Trophoblast cell (in vitro differentiated cells and primary cell): ENCODE measurements around the gene CACNA2D2.

Experiments used
- DNase-seq, 2 donors: peaks; one replicate each; pipeline ENCODE4 v3.0.0-alpha.2; 2016
- H2AFZ ChIP-seq: 2 replicates; pipeline ENCODE4 v1.6.1; 2013; ENCODE audit warnings: low read length, moderate library complexity, mild to moderate bottlenecking; ENCODE audit not compliant: insufficient read depth, poor library complexity
- H2AK5ac ChIP-seq: 2 replicates; pipeline ENCODE4 v1.6.1; 2013; ENCODE audit warnings: mild to moderate bottlenecking, low read length
- H2BK120ac ChIP-seq: 2 replicates; pipeline ENCODE4 v1.6.1; 2013; ENCODE audit warnings: low read length, mild to moderate bottlenecking, moderate library complexity; ENCODE audit not compliant: insufficient read depth, poor library complexity
- H2BK12ac ChIP-seq: 2 replicates; pipeline ENCODE4 v1.6.1; 2013; ENCODE audit warnings: mild to moderate bottlenecking, low read length, moderate library complexity
- H2BK5ac ChIP-seq: 2 replicates; pipeline ENCODE4 v1.6.1; 2013; ENCODE audit warnings: low read length, low read depth, moderate library complexity, mild to moderate bottlenecking; ENCODE audit not compliant: poor library complexity
- H3K14ac ChIP-seq: 2 replicates; pipeline ENCODE4 v1.6.1; 2013; ENCODE audit warnings: mild to moderate bottlenecking, low read length
- H3K18ac ChIP-seq: 2 replicates; pipeline ENCODE4 v1.6.1; 2013; ENCODE audit warnings: mild to moderate bottlenecking, low read length
- H3K23ac ChIP-seq: 2 replicates; pipeline ENCODE4 v1.6.1; 2013; ENCODE audit warnings: low read length
- H3K27ac ChIP-seq: 2 replicates; pipeline ENCODE4 v1.5.1; 2013; ENCODE audit warnings: low read depth, mild to moderate bottlenecking, inconsistent platforms, low read length, moderate library complexity
- H3K27me3 ChIP-seq: 2 replicates; pipeline ENCODE4 v1.6.1; 2013; ENCODE audit warnings: inconsistent platforms, mild to moderate bottlenecking, low read length, moderate library complexity; ENCODE audit not compliant: insufficient read depth
- H3K36me3 ChIP-seq, 2 experiments: 1 replicate in 1 of 2; 2 replicates in 1 of 2; pipeline ENCODE4 v1.6.1; 2013; ENCODE audit warnings: low read length in 2 of 2, mild to moderate bottlenecking in 2 of 2, moderate library complexity in 1 of 2; ENCODE audit not compliant: insufficient read depth in 2 of 2, control insufficient read depth in 1 of 2
- H3K4ac ChIP-seq: 2 replicates; pipeline ENCODE4 v1.6.1; 2013; ENCODE audit warnings: low read depth, mild to moderate bottlenecking, low read length, moderate library complexity
- H3K4me1 ChIP-seq, 2 experiments: 1 replicate in 1 of 2; 2 replicates in 1 of 2; pipeline ENCODE4 v1.6.1; 2013; ENCODE audit warnings: low read length in 2 of 2, mild to moderate bottlenecking in 2 of 2, moderate library complexity in 1 of 2; ENCODE audit not compliant: insufficient read depth in 2 of 2, control insufficient read depth in 1 of 2
- H3K4me2 ChIP-seq: 2 replicates; pipeline ENCODE4 v1.6.1; 2013; ENCODE audit warnings: inconsistent platforms, mild to moderate bottlenecking, low read length, moderate library complexity
- H3K4me3 ChIP-seq: 2 replicates; pipeline ENCODE4 v1.5.1; 2013; ENCODE audit warnings: mild to moderate bottlenecking, low read depth, low read length, inconsistent platforms
- H3K79me1 ChIP-seq: one replicate; pipeline ENCODE4 v1.6.1; 2013; ENCODE audit warnings: low read length
- H3K79me2 ChIP-seq: 2 replicates; pipeline ENCODE4 v1.6.1; 2013; ENCODE audit warnings: low read length, mild to moderate bottlenecking; ENCODE audit not compliant: control insufficient read depth, insufficient read depth, poor library complexity
- H3K9ac ChIP-seq: 2 replicates; pipeline ENCODE4 v1.6.1; 2013; ENCODE audit warnings: mild to moderate bottlenecking, low read length
- H3K9me3 ChIP-seq: 2 replicates; pipeline ENCODE4 v1.6.1; 2013; ENCODE audit warnings: low read depth, mild to moderate bottlenecking, control low read depth, inconsistent platforms, low read length; ENCODE audit not compliant: insufficient read depth
- H4K12ac ChIP-seq: 2 replicates; pipeline ENCODE4 v1.6.1; 2013; ENCODE audit warnings: low read depth, mild to moderate bottlenecking, low read length, moderate library complexity
- H4K8ac ChIP-seq: 2 replicates; pipeline ENCODE4 v1.6.1; 2013; ENCODE audit warnings: low read depth, mild to moderate bottlenecking, low read length, moderate library complexity
- H4K91ac ChIP-seq: one replicate; pipeline ENCODE4 v1.6.1; 2013; ENCODE audit warnings: low read depth, mild to moderate bottlenecking, low read length, moderate library complexity
- WGBS: extraction: QIAGEN DNeasy Blood & Tissue Kit; methylation state at CpG from one replicate; pipeline ENCODE4 v1.1.7; 2013; ENCODE audit warnings: missing lambda C conversion rate; ENCODE audit not compliant: insufficient read length, insufficient coverage; ENCODE audit errors: extremely low coverage; 5-methylcytosine and 5-hydroxymethylcytosine counted together

CACNA2D2 gene

GRCh38 chr3:50523279-50523811 lies 19.9 kb upstream of the CACNA2D2 start:
- Histone ChIP-seq H3K27me3 (no peaks in the 10 kb centered on the region), H3K27ac (no peak overlapping the region), H3K4ac (no peak overlapping the region), H3K4me3 (no peak overlapping the region), H4K8ac (no peak overlapping the region), H3K4me1 (no peaks in the 10 kb centered on the region), H3K79me2 (no peaks in the 10 kb centered on the region), H3K36me3 (no peaks in the 10 kb centered on the region), H3K23ac (no peak overlapping the region), H3K14ac (no peak overlapping the region), H2AFZ (no peak overlapping the region), H4K91ac (no peak overlapping the region), H4K12ac (no peak overlapping the region), H3K18ac (no peak overlapping the region), H2BK5ac (no peak overlapping the region), H2BK12ac (no peak overlapping the region), H3K9ac (no peak overlapping the region), H3K9me3 (peaks cover 2% of the 10 kb centered on the region), H3K4me2 (no peak overlapping the region), H2BK120ac (no peak overlapping the region), H2AK5ac (no peak overlapping the region), H3K79me1 (no peaks in the 10 kb centered on the region)
- no peak for DNase-seq
- WGBS: no CpG with 5 or more reads among the region's 9 CpGs

- Histone ChIP-seq H3K27me3 (no peaks in the 10 kb centered on the region), H3K4me1 (no peaks in the 10 kb centered on the region), H4K8ac (no peak overlapping the region), H3K79me2 (no peaks in the 10 kb centered on the region), H2BK120ac (no peak overlapping the region), H2AK5ac (no peak overlapping the region), H3K14ac (no peak overlapping the region), H2AFZ (no peak overlapping the region), H3K18ac (no peak overlapping the region), H3K27ac (no peak overlapping the region), H4K91ac (no peak overlapping the region), H3K4ac (no peak overlapping the region), H4K12ac (no peak overlapping the region), H2BK5ac (no peak overlapping the region), H3K9ac (no peak overlapping the region), H3K9me3 (peaks cover 2% of the 10 kb centered on the region), H3K79me1 (no peaks in the 10 kb centered on the region), H3K4me2 (no peak overlapping the region), H3K4me3 (no peak overlapping the region), H3K36me3 (no peaks in the 10 kb centered on the region), H3K23ac (no peak overlapping the region), H2BK12ac (no peak overlapping the region)
- no CpG with 5 or more reads among the region's 5 CpGs for WGBS
- DNase-seq: no peak
Observed at GRCh38 chr3:50521572-50521971, 18.1 kb upstream of the CACNA2D2 start.

- Histone ChIP-seq H3K23ac (no peak overlapping the region), H3K27me3 (no peaks in the 10 kb centered on the region), H4K91ac (no peak overlapping the region), H3K36me3 (no peaks in the 10 kb centered on the region), H2BK120ac (no peak overlapping the region), H3K9me3 (peaks cover 2% of the 10 kb centered on the region), H3K9ac (no peak overlapping the region), H3K27ac (no peak overlapping the region), H3K4me2 (no peak overlapping the region), H2BK12ac (no peak overlapping the region), H4K12ac (no peak overlapping the region), H3K18ac (no peak overlapping the region), H3K14ac (no peak overlapping the region), H3K79me2 (no peaks in the 10 kb centered on the region), H3K79me1 (no peaks in the 10 kb centered on the region), H3K4ac (no peak overlapping the region), H3K4me1 (no peaks in the 10 kb centered on the region), H4K8ac (no peak overlapping the region), H3K4me3 (no peak overlapping the region), H2AK5ac (no peak overlapping the region), H2AFZ (no peak overlapping the region), H2BK5ac (no peak overlapping the region)
- WGBS: no CpG with 5 or more reads among the region's 3 CpGs
- DNase-seq: no peak
Observed at GRCh38 chr3:50520849-50521248, 17.4 kb upstream of the CACNA2D2 start.

GRCh38 chr3:50519471-50520089 lies 16.1 kb upstream of the CACNA2D2 start:
- no CpG with 5 or more reads among the region's 7 CpGs for WGBS
- Histone ChIP-seq H4K91ac (no peak overlapping the region), H3K14ac (no peak overlapping the region), H2BK12ac (no peak overlapping the region), H3K36me3 (no peaks in the 10 kb centered on the region), H4K8ac (no peak overlapping the region), H2AK5ac (no peak overlapping the region), H4K12ac (no peak overlapping the region), H3K18ac (no peak overlapping the region), H3K9ac (no peak overlapping the region), H3K79me2 (no peaks in the 10 kb centered on the region), H3K9me3 (peaks cover 2% of the 10 kb centered on the region), H3K79me1 (no peaks in the 10 kb centered on the region), H3K4me2 (no peak overlapping the region), H3K27ac (no peak overlapping the region), H3K4me1 (no peaks in the 10 kb centered on the region), H2BK120ac (no peak overlapping the region), H3K27me3 (no peaks in the 10 kb centered on the region), H3K4me3 (no peak overlapping the region), H3K4ac (no peak overlapping the region), H2AFZ (no peak overlapping the region), H2BK5ac (no peak overlapping the region), H3K23ac (no peak overlapping the region)
- DNase-seq: peak; percentile 24 to 55
